ENCODE results near the gene NCOA7.
"Not testable (repeated sequence)": the region's sequence is repeated elsewhere in the genome, so short reads cannot be mapped to it uniquely, and the experiment has no call there.

NCOA7 gene

GRCh38 chr6:125836466-125836865 is 45.7 kb downstream of the NCOA7 start:
- no peak for DNase-seq (ENCODE audit: low spot score)

GRCh38 chr6:125839471-125839870 is 48.7 kb downstream of the NCOA7 start:
- DNase-seq (ENCODE audit: low spot score): no peak

GRCh38 chr6:125839879-125840278 is 49.1 kb downstream of the NCOA7 start:
- no peak for DNase-seq (ENCODE audit: low spot score)

GRCh38 chr6:125841356-125842090 is 50.8 kb downstream of the NCOA7 start:
- DNase-seq (ENCODE audit: low spot score): no peak

- DNase-seq (ENCODE audit: low spot score): no peak
Observed at GRCh38 chr6:125842091-125842626, 51.4 kb downstream of the NCOA7 start.

- DNase-seq (ENCODE audit: low spot score): no peak
Observed at GRCh38 chr6:125843593-125843992, 52.8 kb downstream of the NCOA7 start.

- no peak for DNase-seq (ENCODE audit: low spot score)
Observed at GRCh38 chr6:125844989-125845388, 54.2 kb downstream of the NCOA7 start.

GRCh38 chr6:125846292-125847024 is 55.7 kb downstream of the NCOA7 start:
- no peak for DNase-seq (ENCODE audit: low spot score)

- DNase-seq (ENCODE audit: low spot score): not testable (repeated sequence)
Observed at GRCh38 chr6:125848286-125848685, 57.5 kb downstream of the NCOA7 start.

- no peak for DNase-seq (ENCODE audit: low spot score)
Observed at GRCh38 chr6:125850361-125850760, 59.6 kb downstream of the NCOA7 start.

- no peak for DNase-seq (ENCODE audit: low spot score)
Observed at GRCh38 chr6:125852587-125852986, 61.8 kb downstream of the NCOA7 start.

- no peak for DNase-seq (ENCODE audit: low spot score)
Observed at GRCh38 chr6:125853168-125853567, 62.4 kb downstream of the NCOA7 start.

GRCh38 chr6:125853756-125854155 is 63.0 kb downstream of the NCOA7 start:
- no peak for DNase-seq (ENCODE audit: low spot score)

GRCh38 chr6:125854355-125854754 is 63.6 kb downstream of the NCOA7 start:
- DNase-seq (ENCODE audit: low spot score): no peak

GRCh38 chr6:125855783-125856182 is 65.0 kb downstream of the NCOA7 start:
- DNase-seq (ENCODE audit: low spot score): no peak

- DNase-seq (ENCODE audit: low spot score): no peak
Observed at GRCh38 chr6:125857846-125858245, 67.1 kb downstream of the NCOA7 start.

GRCh38 chr6:125858427-125859320 is 67.9 kb downstream of the NCOA7 start:
- peak; percentile 37 for DNase-seq (ENCODE audit: low spot score)

- DNase-seq (ENCODE audit: low spot score): no peak
Observed at GRCh38 chr6:125859727-125860126, 69.0 kb downstream of the NCOA7 start.

- no peak for DNase-seq (ENCODE audit: low spot score)
Observed at GRCh38 chr6:125863023-125863422, 72.3 kb downstream of the NCOA7 start.

GRCh38 chr6:125865015-125865414 is 74.3 kb downstream of the NCOA7 start:
- no peak for DNase-seq (ENCODE audit: low spot score)

GRCh38 chr6:125866433-125866832 is 75.7 kb downstream of the NCOA7 start:
- no peak for DNase-seq (ENCODE audit: low spot score)

GRCh38 chr6:125867483-125867942 is 76.8 kb downstream of the NCOA7 start:
- DNase-seq (ENCODE audit: low spot score): no peak
